ENCODE results near the gene CASP5. TPM values are rescaled to one million over a fixed set of nuclear protein-coding genes. Genes with fewer than 3 reads are reported as not detected.
A peak's percentile ranks its signal among the peaks of the same experiment; 100 is the strongest.
"Not testable (repeated sequence)": the region's sequence is repeated elsewhere in the genome, so short reads cannot be mapped to it uniquely, and the experiment has no call there.

Gene CASP5
- total RNA-seq, 1 donor from 2014 or later: 0.76 TPM

DNA sequence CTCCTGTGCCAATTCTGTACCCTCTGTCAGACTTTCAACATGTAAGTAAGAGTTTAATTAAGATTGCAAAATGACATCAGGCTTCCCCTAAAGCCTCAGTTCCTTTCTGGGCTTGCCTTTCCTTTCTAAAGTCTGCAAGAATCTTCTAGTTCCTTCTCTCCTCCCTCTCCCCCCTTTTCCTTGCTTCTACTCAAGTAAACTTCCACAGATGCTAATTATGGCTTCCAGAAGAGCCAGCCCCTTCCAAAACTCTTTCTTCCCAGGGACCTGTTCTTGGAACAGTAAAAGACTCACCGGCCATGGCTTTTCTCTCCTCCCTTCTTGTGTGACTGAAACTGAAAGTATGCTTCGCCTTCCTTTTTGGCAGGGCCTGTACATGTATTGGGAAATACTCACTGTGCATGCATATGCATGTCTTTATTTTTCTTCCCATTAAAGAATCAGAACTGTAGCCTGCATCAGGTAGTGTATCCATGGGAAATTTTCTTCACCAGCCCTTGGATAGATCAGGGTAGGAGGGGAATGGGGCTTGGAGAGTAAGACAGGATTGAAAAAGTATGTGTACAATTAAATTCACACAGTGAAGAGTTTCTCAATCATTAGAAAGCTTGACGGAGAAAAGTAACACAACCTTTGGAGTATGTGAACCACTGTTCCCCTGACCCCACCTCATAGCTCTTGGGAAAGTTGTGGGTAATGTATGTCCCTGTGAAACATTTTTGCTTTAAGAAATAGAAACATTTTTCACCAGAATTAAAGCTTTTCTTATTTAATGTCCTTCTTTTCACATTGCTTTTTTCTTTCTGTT lies 12.0 kb upstream of the CASP5 start, which contains the start of gene CASP1:
Gene CASP1 (minus strand): TSS at position 332 of the 808 bp plus-strand sequence. CDS start 31 bp downstream, at position 301.
- no peak for DNase-seq (ENCODE audit: low spot score)
- peak; percentile 93 for ATAC-seq
- intact Hi-C loops (cut with DNase I): no loop called here

DNA sequence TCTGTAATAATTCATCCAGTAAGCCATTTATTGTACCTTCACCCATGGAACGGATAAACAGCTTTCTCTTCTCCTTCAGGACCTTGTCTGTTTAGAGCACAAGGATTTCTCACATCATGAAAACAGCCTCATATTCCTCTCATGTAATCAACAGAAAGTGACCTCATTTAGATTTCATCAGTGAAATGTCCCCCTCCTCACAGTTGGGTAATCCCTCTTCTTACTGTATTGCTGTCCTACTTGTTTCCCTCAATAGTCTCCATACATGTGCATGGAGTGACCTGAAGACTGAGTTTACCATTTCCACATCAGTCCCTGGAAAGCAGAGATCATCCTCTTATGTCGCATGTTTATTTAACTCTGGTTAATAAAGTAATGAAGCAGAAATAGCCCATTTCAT lies 11.4 kb upstream of the CASP5 start:
- ATAC-seq: peak; percentile 44

GRCh38 chr11:105033781-105034180 lies 10.8 kb upstream of the CASP5 start:
- ATAC-seq (no peak), DNase-seq (ENCODE audit: low spot score) (no peak)
- intact Hi-C loops (cut with DNase I): no loop called here

More for the DNA sequence above, 11.4 kb upstream of the CASP5 start:
- intact Hi-C loops (cut with DNase I); DNase-seq (ENCODE audit: low spot score): not testable (repeated sequence)

- intact Hi-C loops (cut with DNase I): no loop called here
- ATAC-seq: peak; percentile 15
Observed at GRCh38 chr11:105033343-105033742, 10.4 kb upstream of the CASP5 start.

GRCh38 chr11:105032495-105032894 lies 9.5 kb upstream of the CASP5 start:
- DNase-seq (ENCODE audit: low spot score) (no peak), ATAC-seq (peak; percentile 40)
- intact Hi-C loops (cut with DNase I): no loop called here

More at GRCh38 chr11:105033343-105033742, 10.4 kb upstream of the CASP5 start:
- DNase-seq (ENCODE audit: low spot score): no peak

DNA sequence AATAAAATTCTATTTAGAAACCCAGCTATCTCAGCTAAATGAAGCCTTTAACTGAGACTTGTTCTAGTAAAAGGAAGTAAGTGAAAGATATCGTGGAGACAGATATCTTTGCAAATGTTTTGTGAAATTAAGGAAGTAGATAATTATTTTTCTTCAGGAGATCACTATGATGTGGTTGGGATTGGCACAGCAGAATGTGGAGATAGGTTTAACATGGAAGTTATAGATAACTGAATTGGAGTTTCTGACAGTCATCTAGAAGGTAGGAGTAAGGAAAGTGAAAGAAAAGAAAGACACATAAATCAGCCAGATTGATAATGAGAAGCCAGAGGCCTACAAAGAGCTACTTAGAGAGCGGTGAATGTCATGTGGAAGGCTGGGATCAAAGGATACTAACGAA lies 4.7 kb upstream of the CASP5 start:
- no peak for ATAC-seq
- intact Hi-C loops (cut with DNase I): no loop called here
- DNase-seq (ENCODE audit: low spot score): no peak

DNA sequence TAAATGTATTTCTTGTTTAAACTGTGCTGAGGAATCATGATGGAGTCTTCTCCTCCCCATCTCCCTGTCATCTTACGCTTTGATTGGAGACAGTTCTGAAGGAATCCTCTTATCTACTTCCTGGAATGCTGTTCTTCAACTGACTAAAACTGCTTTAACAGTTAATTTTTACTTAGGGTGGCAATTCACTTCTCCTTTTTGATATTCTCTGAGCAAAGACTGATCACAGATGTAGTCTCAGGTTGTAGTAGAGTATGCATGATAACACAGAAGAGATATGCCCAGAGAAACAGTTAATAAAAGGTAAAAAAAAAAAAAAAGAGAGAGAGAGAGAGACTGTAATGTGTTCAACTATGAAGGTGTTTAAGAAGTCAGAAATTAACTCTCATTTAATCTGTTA lies 1.4 kb upstream of the CASP5 start:
- intact Hi-C loops (cut with DNase I): no loop called here
- ATAC-seq (no peak), DNase-seq (ENCODE audit: low spot score) (no peak)

GRCh38 chr11:105022527-105022926 lies 441 bp downstream of the CASP5 start:
- ATAC-seq: no peak
- no peak for DNase-seq (ENCODE audit: low spot score)
- intact Hi-C loops (cut with DNase I): no loop called here

DNA sequence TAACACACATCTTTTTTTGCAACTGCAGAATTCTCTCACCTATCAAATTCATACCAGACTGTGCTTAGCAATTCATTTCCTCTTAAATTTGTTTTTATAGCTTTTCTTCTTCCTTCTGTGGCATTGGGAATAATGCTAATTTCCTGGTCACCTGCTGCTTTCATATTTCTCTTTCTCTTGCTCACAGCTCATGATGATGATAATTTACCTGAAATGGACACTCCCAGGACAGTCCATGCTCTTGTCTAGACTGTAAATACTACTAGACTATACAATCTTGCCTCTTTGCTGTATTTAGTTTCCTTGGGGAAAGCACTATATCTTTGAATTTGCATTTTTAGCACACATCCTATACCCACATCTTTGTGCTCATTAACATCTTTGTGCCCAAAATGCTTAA lies 15.5 kb downstream of the CASP5 start:
- intact Hi-C loops (cut with DNase I): no loop called here
- ATAC-seq (no peak), DNase-seq (ENCODE audit: low spot score) (no peak)

GRCh38 chr11:105005451-105005845 lies 17.5 kb downstream of the CASP5 start:
- intact Hi-C loops (cut with DNase I): no loop called here
- ATAC-seq: no peak

DNA sequence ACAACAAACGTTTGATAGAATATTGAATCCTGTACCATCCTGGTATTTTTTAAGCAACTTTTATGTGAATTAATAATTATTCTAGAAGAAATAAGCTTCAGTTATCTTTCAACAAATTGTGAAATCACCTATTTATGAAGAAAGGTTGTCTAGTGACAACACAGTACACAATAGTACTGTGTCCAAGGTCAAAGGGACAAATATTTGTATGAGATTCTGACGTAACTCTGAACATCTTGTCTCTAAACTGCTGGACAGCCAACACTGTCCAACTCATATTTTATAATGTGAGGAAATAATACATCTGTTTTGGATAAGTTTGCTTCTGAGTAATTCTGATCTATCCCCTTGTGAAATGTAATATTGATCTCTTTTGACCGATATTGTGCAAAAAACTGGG lies 18.9 kb downstream of the CASP5 start:
- DNase-seq (ENCODE audit: low spot score) (no peak), ATAC-seq (no peak)
- intact Hi-C loops (cut with DNase I): no loop called here

More at GRCh38 chr11:105005451-105005845, 17.5 kb downstream of the CASP5 start:
- no peak for DNase-seq (ENCODE audit: low spot score)

DNA sequence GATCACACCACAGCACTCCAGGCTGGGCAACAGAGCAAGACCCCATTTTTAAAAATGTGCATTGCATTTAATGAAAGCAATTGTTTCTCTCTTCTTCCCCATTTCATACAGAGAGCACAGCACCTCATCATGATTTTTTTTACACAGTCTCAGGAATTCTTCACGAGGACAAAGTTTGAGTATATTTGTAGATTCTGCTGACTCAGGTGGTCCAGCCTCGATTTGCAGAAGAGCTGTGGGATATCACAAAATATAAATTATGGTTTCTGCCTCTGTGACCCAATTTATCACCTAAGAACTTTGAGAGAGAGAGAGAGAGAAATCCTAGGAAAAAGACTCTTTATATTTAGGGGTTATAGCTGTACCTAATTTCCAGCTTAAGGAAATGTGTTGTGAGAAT lies 19.8 kb downstream of the CASP5 start:
- intact Hi-C loops (cut with DNase I): no loop called here
- DNase-seq (ENCODE audit: low spot score) (no peak), ATAC-seq (no peak)

DNA sequence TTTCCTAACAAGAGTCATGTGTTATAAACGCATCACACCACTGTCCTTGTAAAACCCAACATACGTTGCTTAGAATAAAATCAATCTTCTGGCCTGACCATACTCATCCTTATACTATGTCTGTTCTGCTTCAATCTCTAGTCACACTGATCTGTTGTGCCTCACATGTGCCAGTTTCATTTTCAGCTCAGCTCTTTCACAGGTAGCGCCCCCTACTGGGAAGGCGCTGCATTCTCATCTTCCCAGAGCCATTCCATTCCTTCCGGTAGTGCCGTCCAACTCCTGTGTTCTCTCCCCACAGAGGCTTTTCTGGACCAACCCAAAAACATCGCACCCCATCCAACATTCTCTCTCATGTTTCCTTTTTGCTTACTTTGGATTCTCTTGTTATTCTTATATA lies 22.2 kb downstream of the CASP5 start:
- no peak for DNase-seq (ENCODE audit: low spot score)
- intact Hi-C loops (cut with DNase I): no loop called here
- peak; percentile 44 for ATAC-seq

GRCh38 chr11:105000167-105000566 lies 22.8 kb downstream of the CASP5 start:
- no peak for DNase-seq (ENCODE audit: low spot score)
- intact Hi-C loops (cut with DNase I): no loop called here
- no peak for ATAC-seq

DNA sequence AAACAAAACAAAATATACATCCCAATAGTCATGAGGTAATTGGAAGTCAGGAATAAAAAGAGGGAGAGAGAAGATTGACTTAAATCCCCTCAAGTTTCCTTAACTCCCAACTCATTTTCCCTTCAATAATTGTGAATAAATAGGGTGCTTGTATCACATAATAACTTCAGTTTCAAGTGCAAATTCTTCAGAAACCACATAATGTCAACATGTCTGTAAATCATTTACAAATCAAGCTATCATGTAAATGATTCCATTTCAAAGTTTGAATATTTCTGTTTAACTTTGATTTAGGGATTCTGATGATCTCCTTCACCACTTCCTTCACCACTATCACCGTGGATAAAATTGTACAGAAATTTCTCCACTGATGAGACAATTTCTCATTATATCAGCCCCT lies 23.2 kb downstream of the CASP5 start:
- intact Hi-C loops (cut with DNase I): no loop called here
- no peak for ATAC-seq
- no peak for DNase-seq (ENCODE audit: low spot score)

DNA sequence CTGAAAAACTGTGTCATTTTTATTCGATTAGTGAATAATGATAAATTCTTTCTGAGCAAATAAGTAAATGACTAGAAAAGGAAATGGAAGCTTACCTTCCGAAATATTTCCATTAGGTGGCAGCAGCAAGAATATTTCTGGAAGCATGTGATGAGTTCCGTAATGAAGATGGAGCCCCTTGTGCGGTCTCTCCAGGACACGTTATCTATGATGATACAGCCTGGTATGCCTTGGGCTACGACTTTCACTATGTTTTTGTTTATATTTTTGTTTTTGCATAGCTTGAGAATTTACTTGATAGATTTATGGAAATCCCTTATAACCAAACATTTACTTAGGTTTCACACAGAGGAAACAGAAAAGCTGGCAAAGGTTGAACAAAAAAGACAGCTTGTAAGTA lies 25.7 kb downstream of the CASP5 start:
- intact Hi-C loops (cut with DNase I): no loop called here
- DNase-seq (ENCODE audit: low spot score): no peak
- no peak for ATAC-seq

GRCh38 chr11:104995001-104995408 lies 28.0 kb downstream of the CASP5 start:
- DNase-seq (ENCODE audit: low spot score) (no peak), ATAC-seq (no peak)
- intact Hi-C loops (cut with DNase I): no loop called here

DNA sequence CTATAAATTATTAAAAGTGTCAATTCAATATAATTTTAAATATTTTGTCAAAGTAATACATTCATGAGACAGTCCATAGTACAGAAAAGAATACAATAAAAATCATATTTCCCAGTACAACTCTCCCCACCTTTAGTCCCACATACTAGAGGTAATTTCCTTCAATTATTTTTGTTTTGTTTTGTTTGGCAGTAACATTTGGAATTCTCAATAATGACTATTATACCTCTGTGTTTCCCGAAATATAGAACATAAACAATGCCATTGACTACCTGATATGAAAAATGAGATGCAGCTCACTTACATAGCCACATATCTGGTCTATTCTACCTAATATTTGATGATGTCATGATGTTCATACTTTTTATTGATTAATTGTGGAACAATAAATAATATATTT lies 30.2 kb downstream of the CASP5 start:
- no peak for DNase-seq (ENCODE audit: low spot score)
- no peak for ATAC-seq
- intact Hi-C loops (cut with DNase I): no loop called here

DNA sequence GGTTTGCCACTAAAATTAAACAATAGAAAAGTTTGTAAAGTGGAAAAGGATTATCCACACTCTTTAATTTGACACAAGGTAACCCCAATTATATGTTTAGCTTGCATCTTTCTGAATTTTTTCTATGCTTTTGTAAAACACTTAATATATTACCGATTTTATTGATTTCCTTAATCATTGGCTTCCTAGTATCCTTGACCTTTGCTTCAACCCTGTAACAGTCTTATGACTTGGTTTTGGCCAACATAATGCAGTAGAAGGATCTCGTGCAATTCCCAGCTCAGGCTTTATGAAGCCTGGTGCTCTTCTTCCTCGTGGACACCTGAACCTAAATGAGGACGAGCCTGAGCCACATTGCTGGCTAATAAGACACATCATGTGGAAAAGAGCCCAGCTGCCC lies 31.0 kb downstream of the CASP5 start:
- DNase-seq (ENCODE audit: low spot score) (no peak), ATAC-seq (no peak)
- intact Hi-C loops (cut with DNase I): no loop called here

DNA sequence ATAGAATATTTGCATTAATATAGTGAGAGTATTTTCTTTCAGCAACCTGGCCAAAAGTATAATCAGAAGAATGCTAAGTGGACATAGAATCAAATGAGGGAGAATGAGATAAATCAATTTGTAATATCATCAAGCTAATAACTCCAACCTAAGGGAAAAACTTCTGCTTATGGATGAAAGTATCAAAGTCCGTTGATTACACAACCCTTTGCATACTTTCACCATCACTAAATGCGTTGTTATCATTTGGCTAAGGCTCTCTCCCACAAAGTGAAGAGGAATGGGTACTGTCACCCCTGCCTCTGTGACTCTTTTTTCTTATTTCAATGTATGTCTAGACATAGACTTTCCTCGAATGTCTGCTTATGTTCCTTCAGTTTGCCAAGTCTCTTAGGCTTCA lies 38.2 kb downstream of the CASP5 start:
- intact Hi-C loops (cut with DNase I): no loop called here
- DNase-seq (ENCODE audit: low spot score) (no peak), ATAC-seq (no peak)

DNA sequence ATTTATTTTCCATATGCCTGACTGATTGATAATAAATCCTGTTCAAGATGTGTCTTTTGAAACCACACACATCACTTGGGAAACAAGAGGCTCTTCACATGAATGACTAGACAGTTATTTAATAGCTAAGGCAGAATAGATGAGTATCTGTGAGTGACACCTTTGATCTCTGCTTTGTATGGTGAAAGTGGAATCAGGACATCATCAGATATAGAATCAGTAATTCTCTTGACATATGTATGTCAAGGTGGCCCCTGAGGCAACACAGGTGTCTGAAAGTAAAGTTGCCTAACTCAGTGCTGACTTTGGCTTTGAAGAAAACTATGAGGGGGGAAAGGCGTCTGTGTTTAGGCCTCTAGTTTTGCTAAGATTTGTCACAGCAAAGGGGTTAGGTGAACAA lies 43.1 kb downstream of the CASP5 start:
- ATAC-seq (no peak), DNase-seq (ENCODE audit: low spot score) (no peak)
- intact Hi-C loops (cut with DNase I): no loop called here
